ENCODE data around the gene ATF4. TPM values are rescaled to one million over a fixed set of nuclear protein-coding genes. Genes with fewer than 3 reads are reported as not detected.

The ATF4 gene
- total RNA-seq, 4 donors from 2014 or later: 234 to 335 (median 284) TPM

- WGBS: 78% methylated on average over 1 of the region's 9 CpGs
- no peaks in the 10 kb centered on the region for H3K9me3 ChIP-seq
- H3K4me3 ChIP-seq: no peak overlapping the region
- TF ChIP-seq POLR2AphosphoS5 (IDR thresholded peaks at IDR 0.05) (no peak), CTCF (IDR thresholded peaks at IDR 0.05) (no peak), POLR2A (IDR thresholded peaks at IDR 0.05) (no peak), EP300 (IDR thresholded peaks at IDR 0.05) (no peak)
- no peak overlapping the region for H3K27ac ChIP-seq
- no peak for DNase-seq (ENCODE audit: low spot score in 2 of 2)
- H3K36me3 ChIP-seq: no peaks in the 10 kb centered on the region
- H3K4me1 ChIP-seq: peaks cover 7% of the 10 kb centered on the region
- no peaks in the 10 kb centered on the region for H3K27me3 ChIP-seq
Measured at GRCh38 chr22:39478441-39478850, 41.9 kb upstream of the ATF4 start.

GRCh38 chr22:39479254-39479653 is 41.1 kb upstream of the ATF4 start:
- DNase-seq (ENCODE audit: low spot score in 2 of 2): no peak
- 82% methylated on average over 3 of the region's 3 CpGs for WGBS
- H3K4me3 ChIP-seq: no peak overlapping the region
- no peaks in the 10 kb centered on the region for H3K9me3 ChIP-seq
- H3K36me3 ChIP-seq: no peaks in the 10 kb centered on the region
- no peak overlapping the region for H3K27ac ChIP-seq
- TF ChIP-seq EP300 (IDR thresholded peaks at IDR 0.05) (no peak), POLR2A (IDR thresholded peaks at IDR 0.05) (no peak), CTCF (IDR thresholded peaks at IDR 0.05) (no peak), POLR2AphosphoS5 (IDR thresholded peaks at IDR 0.05) (no peak)
- H3K27me3 ChIP-seq: no peaks in the 10 kb centered on the region
- H3K4me1 ChIP-seq: peaks cover 4% of the 10 kb centered on the region

GRCh38 chr22:39480557-39480956 is 39.8 kb upstream of the ATF4 start:
- Histone ChIP-seq H3K4me1 (no peaks in the 10 kb centered on the region), H3K27me3 (no peaks in the 10 kb centered on the region), H3K9me3 (no peaks in the 10 kb centered on the region), H3K4me3 (no peak overlapping the region), H3K36me3 (no peaks in the 10 kb centered on the region), H3K27ac (no peak overlapping the region)
- no peak for DNase-seq (ENCODE audit: low spot score in 2 of 2)
- WGBS: no CpG with 5 or more reads among the region's 1 CpG
- TF ChIP-seq CTCF (IDR thresholded peaks at IDR 0.05): no peak
- no peak for TF ChIP-seq POLR2AphosphoS5 (IDR thresholded peaks at IDR 0.05)
- no peak for TF ChIP-seq EP300 (IDR thresholded peaks at IDR 0.05)
- no peak for TF ChIP-seq POLR2A (IDR thresholded peaks at IDR 0.05)

- TF ChIP-seq EP300 (IDR thresholded peaks at IDR 0.05) (no peak), CTCF (IDR thresholded peaks at IDR 0.05) (no peak), POLR2AphosphoS5 (IDR thresholded peaks at IDR 0.05) (no peak)
- Histone ChIP-seq H3K27me3 (no peaks in the 10 kb centered on the region), H3K36me3 (no peaks in the 10 kb centered on the region), H3K4me1 (no peaks in the 10 kb centered on the region), H3K27ac (no peak overlapping the region), H3K4me3 (no peak overlapping the region), H3K9me3 (no peaks in the 10 kb centered on the region)
- 88% methylated on average over 16 of the region's 16 CpGs for WGBS
- DNase-seq (ENCODE audit: low spot score in 2 of 2): no peak
Measured at GRCh38 chr22:39481054-39481453, 39.3 kb upstream of the ATF4 start.

GRCh38 chr22:39481595-39481994 is 38.8 kb upstream of the ATF4 start:
- WGBS: 93% methylated on average over 5 of the region's 5 CpGs
- Histone ChIP-seq H3K4me3 (no peak overlapping the region), H3K9me3 (no peaks in the 10 kb centered on the region), H3K27ac (no peak overlapping the region), H3K27me3 (no peaks in the 10 kb centered on the region), H3K36me3 (no peaks in the 10 kb centered on the region), H3K4me1 (no peaks in the 10 kb centered on the region)
- DNase-seq (ENCODE audit: low spot score in 2 of 2): no peak
- TF ChIP-seq POLR2AphosphoS5 (IDR thresholded peaks at IDR 0.05): no peak
- no peak for TF ChIP-seq POLR2A (IDR thresholded peaks at IDR 0.05)
- TF ChIP-seq EP300 (IDR thresholded peaks at IDR 0.05): no peak
- TF ChIP-seq CTCF (IDR thresholded peaks at IDR 0.05): no peak

Measured in suprapubic skin (tissue), 4 donors.